Testis (tissue), 3 donors: Measurements from ENCODE around the gene EIF4B. TPM values are rescaled to one million over a fixed set of nuclear protein-coding genes. Genes with fewer than 3 reads are reported as not detected.
A peak's percentile ranks its signal among the peaks of the same experiment; 100 is the strongest.

Experiments
- DNase-seq: peaks from one replicate; pipeline ENCODE4 v3.0.0-alpha.2; 2019
- H3K27ac ChIP-seq, 2 donors: fragments of 200-600 bp; sonication (generic); one replicate each; pipeline ENCODE4 v1.5.1; 2019
- H3K27me3 ChIP-seq: fragments of 200-600 bp; sonication (generic); one replicate; pipeline ENCODE4 v1.5.1; 2019
- H3K36me3 ChIP-seq: fragments of 200-600 bp; sonication (generic); one replicate; pipeline ENCODE4 v1.5.1; 2017; ENCODE audit warnings: low read depth; ENCODE audit errors: missing control alignments
- H3K4me1 ChIP-seq: fragments of 200-600 bp; sonication (generic); one replicate; pipeline ENCODE4 v1.5.1; 2019
- H3K4me3 ChIP-seq, 2 donors: fragments of 200-600 bp; sonication (generic); one replicate each; pipeline ENCODE4 v1.5.1; 2017 to 2019
- H3K9me3 ChIP-seq: fragments of 200-600 bp; sonication (generic); one replicate; pipeline ENCODE4 v1.5.1; 2017
- CTCF ChIP-seq, 3 experiments: fragments of 450-650 bp in 2 of 3; fragments of 200-600 bp in 1 of 3; sonication (generic) in 1 of 3; IDR thresholded peaks; one replicate each; pipeline ENCODE4 v1.5.1; 2016 to 2019; ENCODE audit warnings: antibody characterized with exemption in 3 of 3, mild to moderate bottlenecking in 2 of 3, moderate library complexity in 1 of 3
- POLR2A ChIP-seq: fragments of 450-650 bp; IDR thresholded peaks from one replicate; pipeline ENCODE4 v1.6.1; 2017; ENCODE audit warnings: antibody characterized with exemption, mild to moderate bottlenecking, moderate library complexity
- WGBS, 2 donors: methylation state at CpG; one replicate each; pipeline ENCODE4 v1.1.5; 2018; 5-methylcytosine and 5-hydroxymethylcytosine counted together
- intact Hi-C: fragments of 100-400 bp; cut with DNase I; formaldehyde crosslinking; loops from one replicate; pipeline ENCODE4 v1.15.1; 2023; ENCODE audit warnings: low total_unique reads
- polyA plus RNA-seq: library from polyadenylated mRNA; stranded (reverse); fragments of 350-450 nt; fragmentation: Illumina TruSeq; extraction: RNeasy Lipid Tissue Mini Kit (QIAGEN cat#74804); gene quantifications from one replicate; pipeline ENCODE4 v1.2.3, GENCODE V29; 2014; ENCODE audit warnings: low read depth, low replicate concordance; ENCODE audit not compliant: insufficient read depth
- total RNA-seq, 2 donors: library from RNA; depleted of rRNA; stranded (reverse); fragments of >200 nt; gene quantifications; one replicate each; pipeline ENCODE4 v1.2.3, GENCODE V29; 2016

Gene EIF4B
- total and polyA plus RNA-seq, 3 donors from 2014 or later, result 219 to 305 (median 249) TPM

- intact Hi-C loops, result no loop called here
- Histone ChIP-seq H3K27me3 (no peaks in the 10 kb centered on the region), H3K36me3 (no peaks in the 10 kb centered on the region), H3K4me1 (peaks cover 43% of the 10 kb centered on the region), H3K4me3 (no peak overlapping the region), H3K9me3 (no peaks in the 10 kb centered on the region), H3K27ac (peak overlapping the region in 1 of 2 donors; percentile 89)
- WGBS, 2 donors, result 83 to 85% methylated on average over 14 to 15 of the region's 15 CpGs
- DNase-seq, result no peak
- no peak for TF ChIP-seq POLR2A
- TF ChIP-seq CTCF (IDR thresholded peaks at IDR 0.05), result no peak
Measured at GRCh38 chr12:53055471-53056266, 49.4 kb downstream of the EIF4B start.

GRCh38 chr12:53056296-53056695 lies 50.0 kb downstream of the EIF4B start:
- no peak for DNase-seq
- Histone ChIP-seq H3K36me3 (no peaks in the 10 kb centered on the region), H3K4me3 (no peak overlapping the region), H3K27ac (peak overlapping the region in 1 of 2 donors; percentile 63), H3K9me3 (no peaks in the 10 kb centered on the region), H3K27me3 (no peaks in the 10 kb centered on the region), H3K4me1 (peaks cover 43% of the 10 kb centered on the region)
- TF ChIP-seq CTCF (IDR thresholded peaks at IDR 0.05) (no peak), POLR2A (no peak)
- intact Hi-C loops, result no loop called here
- WGBS, 2 donors, result 70 to 78% methylated on average over 5 of the region's 5 CpGs

GRCh38 chr12:53056901-53057300 lies 50.6 kb downstream of the EIF4B start:
- WGBS, 2 donors, result 94 to 96% methylated on average over 5 to 7 of the region's 7 CpGs
- Histone ChIP-seq H3K36me3 (no peaks in the 10 kb centered on the region), H3K27ac (peak overlapping the region in 1 of 2 donors; percentile 63), H3K27me3 (no peaks in the 10 kb centered on the region), H3K4me1 (peaks cover 43% of the 10 kb centered on the region), H3K4me3 (no peak overlapping the region), H3K9me3 (no peaks in the 10 kb centered on the region)
- TF ChIP-seq POLR2A (no peak), CTCF (IDR thresholded peaks at IDR 0.05) (no peak)
- DNase-seq, result no peak
- intact Hi-C loops, result no loop called here

- Histone ChIP-seq H3K36me3 (no peaks in the 10 kb centered on the region), H3K27me3 (no peaks in the 10 kb centered on the region), H3K27ac (peak overlapping the region in 1 of 2 donors; percentile 36), H3K4me3 (no peak overlapping the region), H3K9me3 (no peaks in the 10 kb centered on the region), H3K4me1 (peaks cover 43% of the 10 kb centered on the region)
- TF ChIP-seq POLR2A, result no peak
- no peak for TF ChIP-seq CTCF (IDR thresholded peaks at IDR 0.05)
- peak; percentile 13 for DNase-seq
- intact Hi-C loops, result no loop called here
- WGBS, 2 donors, result 86 to 91% methylated on average over 8 to 13 of the region's 13 CpGs
Measured at GRCh38 chr12:53057816-53058500, 51.7 kb downstream of the EIF4B start.
